HUES6 (cell line): Measurements from ENCODE around the gene NDFIP1.
"Not testable (repeated sequence)": the region's sequence is repeated elsewhere in the genome, so short reads cannot be mapped to it uniquely, and the experiment has no call there.

Source experiments
- H3K27ac ChIP-seq: 2 replicates; pipeline ENCODE4 v1.7.0; 2013; ENCODE audit warnings: low read depth, mild to moderate bottlenecking, low read length, inconsistent platforms
- H3K27me3 ChIP-seq: 2 replicates; pipeline ENCODE4 v1.6.1; 2013; ENCODE audit warnings: low read length; ENCODE audit not compliant: control insufficient read depth, insufficient read depth
- H3K36me3 ChIP-seq: 2 replicates; pipeline ENCODE4 v1.6.1; 2013; ENCODE audit warnings: low read length; ENCODE audit not compliant: control insufficient read depth, insufficient read depth
- H3K4me1 ChIP-seq: 2 replicates; pipeline ENCODE4 v1.6.1; 2013; ENCODE audit warnings: low read length; ENCODE audit not compliant: control insufficient read depth, insufficient read depth
- H3K4me3 ChIP-seq: 2 replicates; pipeline ENCODE4 v1.5.1; 2013; ENCODE audit warnings: low read depth, low read length
- H3K9ac ChIP-seq: one replicate; pipeline ENCODE4 v1.6.1; 2013; ENCODE audit warnings: mild to moderate bottlenecking, low read length
- H3K9me3 ChIP-seq: 2 replicates; pipeline ENCODE4 v1.6.1; 2013; ENCODE audit warnings: low read depth, low read length; ENCODE audit not compliant: control insufficient read depth, insufficient read depth

Gene NDFIP1

DNA sequence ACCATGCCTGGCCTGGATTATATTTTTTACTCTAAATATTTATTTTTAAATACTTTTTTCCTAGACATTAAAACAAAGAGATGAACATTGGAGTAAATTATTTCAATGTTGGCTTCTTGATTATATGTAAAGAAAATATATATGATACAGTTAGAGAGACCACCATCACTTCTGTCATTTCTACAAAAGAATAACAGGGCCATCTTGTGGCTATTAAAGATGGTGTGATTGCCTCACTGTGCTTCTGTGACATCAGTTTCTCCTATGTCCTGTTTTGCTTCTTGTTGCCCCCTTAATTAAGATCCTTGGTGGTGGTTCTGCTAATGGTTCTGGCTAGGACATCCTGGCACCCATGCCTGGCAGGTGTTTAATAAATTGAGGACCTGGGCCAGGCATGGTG is 32.9 kb downstream of the NDFIP1 start:
- Histone ChIP-seq H3K4me1 (no peaks in the 10 kb centered on the region), H3K4me3 (no peak overlapping the region), H3K9me3 (no peaks in the 10 kb centered on the region), H3K36me3 (peaks cover 26% of the 10 kb centered on the region), H3K9ac (no peak overlapping the region), H3K27ac (no peak overlapping the region), H3K27me3 (no peaks in the 10 kb centered on the region)

DNA sequence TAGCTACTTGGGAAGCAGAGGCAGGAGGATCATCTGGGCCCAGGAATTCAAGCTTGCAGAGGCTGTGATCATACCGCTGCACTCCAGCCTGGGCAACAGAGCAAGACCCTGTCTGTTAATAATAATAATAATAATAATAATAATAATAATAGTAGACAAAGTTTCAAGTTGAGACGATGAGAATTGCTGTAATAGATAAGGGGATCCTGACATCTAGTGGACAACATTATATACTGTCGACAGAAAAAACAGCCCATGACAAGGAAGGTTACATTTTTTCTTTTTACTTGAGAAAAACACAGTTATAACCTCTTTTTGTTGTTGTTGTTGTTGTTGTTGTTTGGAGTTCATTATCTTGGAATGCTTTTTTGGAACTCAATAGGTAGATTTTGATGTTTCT is 35.3 kb downstream of the NDFIP1 start:
- no peak overlapping the region for H3K9ac ChIP-seq
- H3K27me3 ChIP-seq: no peaks in the 10 kb centered on the region
- H3K9me3 ChIP-seq: no peaks in the 10 kb centered on the region
- H3K4me1 ChIP-seq: no peaks in the 10 kb centered on the region
- no peak overlapping the region for H3K27ac ChIP-seq
- peaks cover 39% of the 10 kb centered on the region for H3K36me3 ChIP-seq
- no peak overlapping the region for H3K4me3 ChIP-seq

DNA sequence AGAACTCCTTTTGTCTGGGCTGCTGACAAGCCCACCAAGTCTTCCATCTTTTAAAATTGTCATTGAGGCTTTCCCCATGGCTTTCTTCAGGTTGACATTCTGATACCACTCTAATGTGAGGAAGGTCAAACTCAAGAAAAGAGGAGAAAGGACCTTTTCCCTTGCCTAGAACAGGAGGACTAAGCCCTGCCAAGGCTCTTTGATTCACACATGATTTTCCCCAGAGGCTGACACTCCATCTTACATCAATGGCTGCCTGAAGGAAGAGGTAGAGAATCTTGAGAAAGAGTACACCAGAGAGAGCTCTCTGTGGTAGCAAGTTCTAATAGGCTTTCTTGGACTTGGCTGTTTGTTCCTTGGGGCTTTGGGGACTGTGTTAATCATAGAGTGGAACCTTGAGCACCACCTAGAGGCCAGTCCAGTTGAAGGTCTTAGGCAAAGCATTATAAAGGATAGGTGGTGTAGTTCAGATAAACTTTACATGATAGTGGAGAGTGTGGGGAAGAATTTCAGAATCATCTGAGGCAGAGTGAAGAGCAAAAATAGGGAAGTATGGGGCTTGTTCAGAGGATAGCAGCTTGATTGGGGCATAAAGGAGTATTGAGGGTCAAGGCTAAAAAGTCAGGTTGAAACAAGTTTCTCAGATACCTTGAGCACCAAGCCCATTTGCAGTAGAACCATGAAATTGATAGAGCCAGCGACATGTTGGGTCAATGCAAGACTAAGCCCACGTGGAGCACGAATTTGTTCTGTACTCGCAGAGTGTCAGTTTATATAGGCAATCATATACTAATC is 36.7 kb downstream of the NDFIP1 start:
- Histone ChIP-seq H3K27ac (no peak overlapping the region), H3K36me3 (peaks cover 39% of the 10 kb centered on the region), H3K9ac (no peak overlapping the region), H3K9me3 (no peaks in the 10 kb centered on the region), H3K27me3 (no peaks in the 10 kb centered on the region), H3K4me1 (no peaks in the 10 kb centered on the region), H3K4me3 (no peak overlapping the region)

DNA sequence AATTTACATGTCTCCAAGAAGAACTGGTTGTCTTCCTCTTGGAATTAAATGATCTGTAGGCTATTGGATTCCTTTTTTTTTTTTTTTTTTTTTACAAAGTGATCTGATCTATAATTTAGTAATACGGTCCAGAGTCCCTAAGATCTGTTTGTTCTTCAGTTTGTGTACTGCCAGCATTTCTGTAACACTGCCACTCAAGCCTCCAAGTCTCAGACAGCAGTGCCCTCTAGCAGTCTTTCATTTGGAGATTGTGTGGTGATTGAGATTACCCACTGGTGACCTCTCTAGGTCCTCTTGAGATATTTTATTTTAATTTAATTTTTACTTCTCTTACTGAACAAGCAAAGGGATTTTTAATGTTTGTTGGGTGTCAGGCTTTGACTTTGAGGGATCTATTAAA is 40.8 kb downstream of the NDFIP1 start:
- Histone ChIP-seq H3K4me1 (peaks cover 18% of the 10 kb centered on the region), H3K9ac (no peak overlapping the region), H3K27ac (no peak overlapping the region), H3K36me3 (peaks cover 34% of the 10 kb centered on the region), H3K27me3 (no peaks in the 10 kb centered on the region), H3K9me3 (no peaks in the 10 kb centered on the region), H3K4me3 (no peak overlapping the region)

DNA sequence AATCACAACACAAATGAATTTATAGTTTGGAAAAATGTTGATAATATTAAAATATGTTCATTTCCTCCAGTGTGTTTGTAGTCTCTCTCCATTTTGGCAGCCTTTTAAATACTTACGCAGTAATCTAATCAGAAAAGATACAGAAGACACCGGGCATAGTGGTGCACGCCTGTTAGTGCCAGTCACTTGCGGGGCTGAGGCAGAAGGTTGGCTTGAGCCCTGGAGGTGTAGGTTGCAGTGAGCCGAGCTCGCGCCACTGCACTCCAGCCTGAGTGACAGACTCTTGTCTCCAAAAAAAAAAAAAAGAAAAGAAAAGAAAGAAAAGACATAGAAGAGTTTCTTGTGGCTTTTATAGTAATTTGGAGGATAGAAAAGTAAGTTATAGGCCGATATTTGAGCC is 41.9 kb downstream of the NDFIP1 start:
- Histone ChIP-seq H3K9me3 (no peaks in the 10 kb centered on the region), H3K27ac (no peak overlapping the region), H3K4me1 (peaks cover 18% of the 10 kb centered on the region), H3K9ac (no peak overlapping the region), H3K36me3 (peaks cover 26% of the 10 kb centered on the region), H3K27me3 (no peaks in the 10 kb centered on the region), H3K4me3 (no peak overlapping the region)

DNA sequence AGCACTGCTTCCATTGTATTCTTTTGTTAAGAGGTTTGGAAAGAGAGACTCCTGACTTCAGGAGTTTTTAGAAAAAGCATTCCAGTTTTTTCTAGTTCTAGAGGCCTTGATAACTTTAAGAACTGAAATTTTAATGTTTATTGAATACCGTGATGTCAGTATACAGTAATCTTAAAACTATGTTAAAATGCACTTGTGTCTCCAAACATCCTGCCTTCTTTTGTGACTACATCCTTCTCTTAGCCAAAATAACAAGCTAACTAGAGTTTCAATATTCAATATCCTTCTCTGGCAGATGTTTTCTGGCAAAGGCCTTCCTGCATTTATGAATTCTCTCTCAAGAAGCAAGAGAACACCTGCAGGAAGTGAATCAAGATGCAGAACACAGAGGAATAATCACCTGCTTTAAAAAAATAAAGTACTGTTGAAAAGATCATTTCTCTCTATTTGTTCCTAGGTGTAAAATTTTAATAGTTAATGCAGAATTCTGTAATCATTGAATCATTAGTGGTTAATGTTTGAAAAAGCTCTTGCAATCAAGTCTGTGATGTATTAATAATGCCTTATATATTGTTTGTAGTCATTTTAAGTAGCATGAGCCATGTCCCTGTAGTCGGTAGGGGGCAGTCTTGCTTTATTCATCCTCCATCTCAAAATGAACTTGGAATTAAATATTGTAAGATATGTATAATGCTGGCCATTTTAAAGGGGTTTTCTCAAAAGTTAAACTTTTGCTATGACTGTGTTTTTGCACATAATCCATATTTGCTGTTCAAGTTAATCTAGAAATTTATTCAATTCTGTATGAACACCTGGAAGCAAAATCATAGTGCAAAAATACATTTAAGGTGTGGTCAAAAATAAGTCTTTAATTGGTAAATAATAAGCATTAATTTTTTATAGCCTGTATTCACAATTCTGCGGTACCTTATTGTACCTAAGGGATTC is 43.1 kb downstream of the NDFIP1 start:
- H3K9ac ChIP-seq: no peak overlapping the region
- peaks cover 14% of the 10 kb centered on the region for H3K36me3 ChIP-seq
- H3K4me3 ChIP-seq: no peak overlapping the region
- H3K4me1 ChIP-seq: peaks cover 28% of the 10 kb centered on the region
- H3K27me3 ChIP-seq: no peaks in the 10 kb centered on the region
- no peak overlapping the region for H3K27ac ChIP-seq
- no peaks in the 10 kb centered on the region for H3K9me3 ChIP-seq

DNA sequence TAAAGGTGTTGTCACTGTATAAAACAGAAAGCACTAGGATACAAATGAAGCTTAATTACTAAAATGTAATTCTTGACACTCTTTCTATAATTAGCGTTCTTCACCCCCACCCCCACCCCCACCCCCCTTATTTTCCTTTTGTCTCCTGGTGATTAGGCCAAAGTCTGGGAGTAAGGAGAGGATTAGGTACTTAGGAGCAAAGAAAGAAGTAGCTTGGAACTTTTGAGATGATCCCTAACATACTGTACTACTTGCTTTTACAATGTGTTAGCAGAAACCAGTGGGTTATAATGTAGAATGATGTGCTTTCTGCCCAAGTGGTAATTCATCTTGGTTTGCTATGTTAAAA is 43.8 kb downstream of the NDFIP1 start:
- no peak overlapping the region for H3K4me3 ChIP-seq

DNA sequence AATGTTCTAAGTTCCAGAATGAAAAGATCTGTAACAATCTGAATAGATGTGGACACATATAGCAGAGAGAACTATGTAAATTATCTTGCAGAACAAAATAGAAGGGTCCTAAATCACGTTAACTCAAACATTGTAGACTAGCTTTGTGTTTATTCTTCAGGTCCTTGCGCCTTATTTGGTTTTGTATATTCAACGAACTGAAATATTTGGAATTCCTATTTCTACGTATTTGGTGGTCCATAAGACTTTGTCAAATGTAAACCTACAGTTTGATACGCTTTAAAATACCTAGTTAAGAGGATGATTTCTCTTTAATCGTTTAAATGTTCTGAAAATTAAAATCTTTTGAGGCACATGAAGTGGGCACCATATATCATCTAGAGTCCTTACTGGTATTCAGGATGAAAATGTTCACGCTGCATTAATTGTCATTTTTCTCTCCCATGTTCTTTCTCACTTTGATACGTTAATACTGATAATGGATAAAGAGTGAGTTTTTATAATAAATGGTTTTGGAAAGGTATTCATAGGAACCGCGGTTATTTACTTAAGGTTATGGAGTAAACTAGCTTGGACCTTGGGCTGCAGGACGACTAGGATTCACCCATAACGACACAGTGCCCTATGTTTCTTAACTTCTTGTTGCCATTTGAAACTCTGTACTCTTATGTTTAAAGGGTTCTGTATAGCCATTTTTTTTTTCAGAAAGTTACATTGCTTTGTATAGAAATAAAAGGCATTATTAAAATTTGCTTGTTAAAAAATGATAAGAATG is 45.3 kb downstream of the NDFIP1 start:
- H3K9me3 ChIP-seq: no peaks in the 10 kb centered on the region
- H3K27me3 ChIP-seq: no peaks in the 10 kb centered on the region
- H3K4me1 ChIP-seq: peaks cover 38% of the 10 kb centered on the region
- H3K36me3 ChIP-seq: no peaks in the 10 kb centered on the region
- no peak overlapping the region for H3K27ac ChIP-seq
- no peak overlapping the region for H3K4me3 ChIP-seq
- no peak overlapping the region for H3K9ac ChIP-seq

More for the DNA sequence above, 43.8 kb downstream of the NDFIP1 start:
- H3K9ac ChIP-seq: no peak overlapping the region
- peaks cover 34% of the 10 kb centered on the region for H3K4me1 ChIP-seq
- H3K27ac ChIP-seq: peak overlapping the region; percentile 59; the same call in 1 of the 2 replicates
- no peaks in the 10 kb centered on the region for H3K27me3 ChIP-seq
- peaks cover 8% of the 10 kb centered on the region for H3K36me3 ChIP-seq
- no peaks in the 10 kb centered on the region for H3K9me3 ChIP-seq

DNA sequence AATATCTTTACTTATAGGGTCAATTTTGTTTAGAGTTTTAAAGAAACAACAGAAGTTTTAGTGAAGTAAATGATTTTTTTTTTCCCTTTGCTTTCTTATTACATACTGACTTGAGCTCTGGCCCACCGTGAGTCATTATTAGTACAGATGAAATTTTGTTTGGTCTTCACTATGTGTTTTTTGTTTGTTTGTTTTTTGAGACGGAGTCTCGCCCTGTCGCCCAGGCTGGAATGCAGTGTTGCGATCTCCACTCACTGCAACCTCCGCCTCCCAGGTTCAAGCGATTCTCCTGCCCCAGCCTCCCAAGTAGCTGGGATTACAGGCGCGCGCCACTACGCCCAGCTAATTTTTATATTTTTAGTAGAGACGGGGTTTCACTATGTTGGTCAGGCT is 45.9 kb downstream of the NDFIP1 start:
- not testable (repeated sequence) for H3K36me3 ChIP-seq

DNA sequence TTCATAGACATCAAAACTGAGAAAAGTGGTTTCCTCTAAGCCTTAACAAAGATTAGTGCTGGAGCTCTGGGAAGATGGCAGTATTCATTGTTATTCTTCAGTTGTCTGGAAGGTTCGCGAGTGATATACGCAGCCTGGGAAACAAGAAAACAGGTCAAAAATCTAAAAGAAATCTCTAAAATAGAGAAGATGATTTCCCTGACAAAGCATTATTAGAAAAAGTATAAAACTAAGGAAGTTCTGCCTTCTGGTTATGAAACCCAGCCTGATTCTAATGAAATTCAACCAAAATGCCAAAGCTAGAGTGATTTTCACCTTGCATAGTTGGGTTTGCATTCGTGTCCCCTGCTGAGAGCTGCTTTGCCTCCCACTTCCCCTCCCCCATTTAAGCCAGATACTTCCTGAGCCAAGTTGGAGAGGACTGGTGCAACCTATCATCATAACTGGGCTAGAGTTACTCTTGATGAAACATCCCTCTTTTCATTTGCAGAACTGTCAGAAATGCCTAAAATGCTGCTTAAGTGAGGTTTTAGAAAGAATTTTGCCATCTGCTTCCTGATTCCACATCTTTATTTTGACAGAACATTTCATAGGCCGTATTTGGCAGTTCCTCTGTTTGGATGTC is 48.4 kb downstream of the NDFIP1 start:
- Histone ChIP-seq H3K9ac (no peak overlapping the region), H3K27ac (peak overlapping the region; percentile 41; the same call in 1 of the 2 replicates), H3K9me3 (no peaks in the 10 kb centered on the region), H3K27me3 (no peaks in the 10 kb centered on the region), H3K4me3 (peak overlapping the region; percentile 10; the same call in 1 of the 2 replicates), H3K36me3 (no peaks in the 10 kb centered on the region), H3K4me1 (peaks cover 52% of the 10 kb centered on the region)

More for the DNA sequence above, 45.9 kb downstream of the NDFIP1 start:
- H3K4me3 ChIP-seq, H3K27me3 ChIP-seq, H3K27ac ChIP-seq, H3K9ac ChIP-seq, H3K9me3 ChIP-seq: not testable (repeated sequence)
- H3K4me1 ChIP-seq: peaks cover 38% of the 10 kb centered on the region
